ENCODE measurements around the gene PIGR. TPM values are rescaled to one million over a fixed set of nuclear protein-coding genes. Genes with fewer than 3 reads are reported as not detected.

Gene PIGR
- total and polyA plus RNA-seq, 9 of the 15 experiments (the other 6 are each of a cell fraction or from before 2014, with no cell fraction given): 0.01 to 1.5 (median 0.03) TPM; not detected in 4

GRCh38 chr1:206969090-206969489, 22.8 kb upstream of the PIGR start (continued):
- TF ChIP-seq, protein P1, sequence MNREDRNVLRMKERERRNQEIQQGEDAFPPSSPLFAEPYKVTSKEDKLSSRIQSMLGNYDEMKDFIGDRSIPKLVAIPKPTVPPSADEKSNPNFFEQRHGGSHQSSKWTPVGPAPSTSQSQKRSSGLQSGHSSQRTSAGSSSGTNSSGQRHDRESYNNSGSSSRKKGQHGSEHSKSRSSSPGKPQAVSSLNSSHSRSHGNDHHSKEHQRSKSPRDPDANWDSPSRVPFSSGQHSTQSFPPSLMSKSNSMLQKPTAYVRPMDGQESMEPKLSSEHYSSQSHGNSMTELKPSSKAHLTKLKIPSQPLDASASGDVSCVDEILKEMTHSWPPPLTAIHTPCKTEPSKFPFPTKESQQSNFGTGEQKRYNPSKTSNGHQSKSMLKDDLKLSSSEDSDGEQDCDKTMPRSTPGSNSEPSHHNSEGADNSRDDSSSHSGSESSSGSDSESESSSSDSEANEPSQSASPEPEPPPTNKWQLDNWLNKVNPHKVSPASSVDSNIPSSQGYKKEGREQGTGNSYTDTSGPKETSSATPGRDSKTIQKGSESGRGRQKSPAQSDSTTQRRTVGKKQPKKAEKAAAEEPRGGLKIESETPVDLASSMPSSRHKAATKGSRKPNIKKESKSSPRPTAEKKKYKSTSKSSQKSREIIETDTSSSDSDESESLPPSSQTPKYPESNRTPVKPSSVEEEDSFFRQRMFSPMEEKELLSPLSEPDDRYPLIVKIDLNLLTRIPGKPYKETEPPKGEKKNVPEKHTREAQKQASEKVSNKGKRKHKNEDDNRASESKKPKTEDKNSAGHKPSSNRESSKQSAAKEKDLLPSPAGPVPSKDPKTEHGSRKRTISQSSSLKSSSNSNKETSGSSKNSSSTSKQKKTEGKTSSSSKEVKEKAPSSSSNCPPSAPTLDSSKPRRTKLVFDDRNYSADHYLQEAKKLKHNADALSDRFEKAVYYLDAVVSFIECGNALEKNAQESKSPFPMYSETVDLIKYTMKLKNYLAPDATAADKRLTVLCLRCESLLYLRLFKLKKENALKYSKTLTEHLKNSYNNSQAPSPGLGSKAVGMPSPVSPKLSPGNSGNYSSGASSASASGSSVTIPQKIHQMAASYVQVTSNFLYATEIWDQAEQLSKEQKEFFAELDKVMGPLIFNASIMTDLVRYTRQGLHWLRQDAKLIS (CRISPR knock-in tag; IDR thresholded peaks at IDR 0.05): no peak
- peak; percentile 35; the same call in 1 of the 2 replicates for TF ChIP-seq SPI1 (IDR thresholded peaks at IDR 0.05; ENCODE audit: borderline replicate concordance, low read depth, low read length)
- TF ChIP-seq, protein P2, sequence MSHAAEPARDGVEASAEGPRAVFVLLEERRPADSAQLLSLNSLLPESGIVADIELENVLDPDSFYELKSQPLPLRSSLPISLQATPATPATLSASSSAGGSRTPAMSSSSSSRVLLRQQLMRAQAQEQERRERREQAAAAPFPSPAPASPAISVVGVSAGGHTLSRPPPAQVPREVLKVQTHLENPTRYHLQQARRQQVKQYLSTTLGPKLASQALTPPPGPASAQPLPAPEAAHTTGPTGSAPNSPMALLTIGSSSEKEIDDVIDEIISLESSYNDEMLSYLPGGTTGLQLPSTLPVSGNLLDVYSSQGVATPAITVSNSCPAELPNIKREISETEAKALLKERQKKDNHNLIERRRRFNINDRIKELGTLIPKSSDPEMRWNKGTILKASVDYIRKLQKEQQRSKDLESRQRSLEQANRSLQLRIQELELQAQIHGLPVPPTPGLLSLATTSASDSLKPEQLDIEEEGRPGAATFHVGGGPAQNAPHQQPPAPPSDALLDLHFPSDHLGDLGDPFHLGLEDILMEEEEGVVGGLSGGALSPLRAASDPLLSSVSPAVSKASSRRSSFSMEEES (CRISPR knock-in tag; IDR thresholded peaks at IDR 0.05): no peak
- no peak for TF ChIP-seq ZBTB26 (CRISPR knock-in tag; IDR thresholded peaks at IDR 0.05)
- no peak for TF ChIP-seq GTF2E2 (tag; IDR thresholded peaks at IDR 0.05)
- TF ChIP-seq ARID1B (IDR thresholded peaks at IDR 0.05): no peak
- TF ChIP-seq TRIM28 (IDR thresholded peaks at IDR 0.05): no peak
- no peak for TF ChIP-seq CSDE1 (IDR thresholded peaks at IDR 0.05)
- TF ChIP-seq NCOA1 (IDR thresholded peaks at IDR 0.05; ENCODE audit: low read depth): no peak
- peak; percentile 39 for TF ChIP-seq TCF3 (CRISPR knock-in tag; IDR thresholded peaks at IDR 0.05)
- no peak for TF ChIP-seq ERF (CRISPR knock-in tag; IDR thresholded peaks at IDR 0.05)
- TF ChIP-seq CXXC5 (CRISPR knock-in tag; IDR thresholded peaks at IDR 0.05): no peak
- no peak for TF ChIP-seq HMG20B (CRISPR knock-in tag; IDR thresholded peaks at IDR 0.05)
- TF ChIP-seq CHD1 (IDR thresholded peaks at IDR 0.05; ENCODE audit: low read length): no peak
- no peak for TF ChIP-seq E2F4 (CRISPR knock-in tag; IDR thresholded peaks at IDR 0.05; ENCODE audit: low read depth)
- TF ChIP-seq PCBP1 (IDR thresholded peaks at IDR 0.05; ENCODE audit: low read depth, low read length, poor library complexity, severe bottlenecking): no peak
- TF ChIP-seq ZNF785 (CRISPR knock-in tag; IDR thresholded peaks at IDR 0.05): no peak
- TF ChIP-seq CC2D1A (IDR thresholded peaks at IDR 0.05): no peak
- no peak for TF ChIP-seq ARID3B (CRISPR knock-in tag; IDR thresholded peaks at IDR 0.05; ENCODE audit: borderline replicate concordance)
- no peak for TF ChIP-seq BACH1 (tag; IDR thresholded peaks at IDR 0.05)
- TF ChIP-seq NCOA2 (IDR thresholded peaks at IDR 0.05; ENCODE audit: partially characterized antibody in 2 of 2): no peak
